DMS53 treated with DMSO at 0.1 percent for 48 hours (cell line): ENCODE measurements around the gene HSPB6.
"Not testable (repeated sequence)": the region's sequence is repeated elsewhere in the genome, so short reads cannot be mapped to it uniquely, and the experiment has no call there.

Source experiments
- DNase-seq: peaks from one replicate; lab custom pipeline; 2025; ENCODE audit not compliant: unreplicated experiment; lab: John Stamatoyannopoulos, UW

The HSPB6 gene

DNA sequence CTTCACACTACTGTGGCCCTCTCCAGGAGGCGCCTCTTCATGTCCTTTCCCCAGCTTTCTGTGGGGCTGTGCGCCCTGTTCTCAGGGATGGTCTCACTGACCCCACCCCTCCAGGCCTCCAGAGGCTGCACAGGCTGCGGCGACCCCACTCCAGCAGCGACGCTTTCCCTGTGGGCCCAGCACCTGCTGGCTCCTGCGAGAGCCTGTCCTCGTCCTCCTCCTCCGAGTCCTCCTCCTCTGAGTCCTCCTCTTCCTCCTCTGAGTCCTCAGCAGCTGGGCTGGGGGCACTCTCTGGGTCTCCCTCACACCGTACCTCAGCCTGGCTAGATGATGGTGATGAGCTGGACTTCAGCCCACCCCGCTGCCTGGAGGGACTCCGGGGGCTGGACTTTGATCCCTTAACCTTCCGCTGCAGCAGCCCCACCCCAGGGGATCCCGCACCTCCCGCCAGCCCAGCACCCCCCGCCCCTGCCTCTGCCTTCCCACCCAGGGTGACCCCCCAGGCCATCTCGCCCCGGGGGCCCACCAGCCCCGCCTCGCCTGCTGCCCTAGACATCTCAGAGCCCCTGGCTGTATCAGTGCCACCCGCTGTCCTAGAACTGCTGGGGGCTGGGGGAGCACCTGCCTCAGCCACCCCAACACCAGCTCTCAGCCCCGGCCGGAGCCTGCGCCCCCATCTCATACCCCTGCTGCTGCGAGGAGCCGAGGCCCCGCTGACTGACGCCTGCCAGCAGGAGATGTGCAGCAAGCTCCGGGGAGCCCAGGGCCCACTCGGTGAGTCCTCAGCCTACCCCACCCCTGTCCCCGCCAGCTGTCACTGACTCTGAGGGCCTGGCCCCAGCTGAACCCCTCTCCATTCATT is 29.7 kb upstream of the HSPB6 start:
- no peak for DNase-seq

DNA sequence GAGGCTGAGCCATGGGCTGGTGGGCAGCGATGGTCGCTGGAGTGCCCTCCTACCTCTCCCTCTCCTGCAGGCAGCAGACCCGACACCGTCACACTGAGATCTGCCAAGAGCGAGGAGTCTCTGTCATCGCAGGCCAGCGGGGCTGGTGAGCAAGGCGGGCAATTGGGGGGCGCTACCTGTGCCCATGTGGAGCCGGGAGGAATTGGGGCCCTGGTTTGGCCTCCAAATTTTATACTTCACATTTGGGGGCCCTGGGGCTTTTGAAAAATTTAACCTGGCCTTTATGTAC is 28.5 kb upstream of the HSPB6 start:
- no peak for DNase-seq

DNA sequence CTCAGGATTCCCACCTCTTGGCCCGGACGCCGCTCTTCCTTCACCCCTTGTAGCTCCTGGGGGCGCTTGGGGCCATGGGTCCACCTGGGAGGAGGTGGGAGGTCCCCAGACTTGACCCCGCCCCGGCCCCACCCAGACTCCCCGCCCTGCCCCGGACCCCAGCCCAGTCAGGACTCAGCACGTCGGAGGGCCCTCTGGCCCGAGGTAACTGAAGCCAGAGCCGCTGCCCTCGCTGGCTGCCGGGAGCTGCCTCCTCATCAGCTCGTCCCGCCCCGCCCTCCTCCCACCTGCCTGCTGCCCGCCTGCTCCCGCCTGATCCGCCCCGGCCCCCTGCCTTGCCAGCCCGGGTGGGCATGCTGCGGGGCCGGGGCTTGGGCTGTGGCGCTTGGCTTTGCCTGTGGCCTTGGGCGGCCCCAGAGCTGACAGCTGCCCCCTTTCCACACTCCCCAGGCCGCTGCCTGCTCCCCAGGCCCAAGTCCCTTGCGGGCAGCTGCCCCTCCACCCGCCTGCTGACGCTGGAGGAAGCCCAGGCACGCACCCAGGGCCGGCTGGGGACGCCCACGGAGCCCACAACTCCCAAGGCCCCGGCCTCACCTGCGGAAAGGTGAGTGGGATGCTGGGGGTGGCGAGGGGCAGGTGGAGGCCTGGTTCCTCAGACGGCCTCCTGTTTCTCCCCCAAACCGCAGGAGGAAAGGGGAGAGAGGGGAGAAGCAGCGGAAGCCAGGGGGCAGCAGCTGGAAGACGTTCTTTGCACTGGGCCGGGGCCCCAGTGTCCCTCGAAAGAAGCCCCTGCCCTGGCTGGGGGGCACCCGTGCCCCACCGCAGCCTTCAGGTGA is 27.9 kb upstream of the HSPB6 start:
- DNase-seq, result no peak

DNA sequence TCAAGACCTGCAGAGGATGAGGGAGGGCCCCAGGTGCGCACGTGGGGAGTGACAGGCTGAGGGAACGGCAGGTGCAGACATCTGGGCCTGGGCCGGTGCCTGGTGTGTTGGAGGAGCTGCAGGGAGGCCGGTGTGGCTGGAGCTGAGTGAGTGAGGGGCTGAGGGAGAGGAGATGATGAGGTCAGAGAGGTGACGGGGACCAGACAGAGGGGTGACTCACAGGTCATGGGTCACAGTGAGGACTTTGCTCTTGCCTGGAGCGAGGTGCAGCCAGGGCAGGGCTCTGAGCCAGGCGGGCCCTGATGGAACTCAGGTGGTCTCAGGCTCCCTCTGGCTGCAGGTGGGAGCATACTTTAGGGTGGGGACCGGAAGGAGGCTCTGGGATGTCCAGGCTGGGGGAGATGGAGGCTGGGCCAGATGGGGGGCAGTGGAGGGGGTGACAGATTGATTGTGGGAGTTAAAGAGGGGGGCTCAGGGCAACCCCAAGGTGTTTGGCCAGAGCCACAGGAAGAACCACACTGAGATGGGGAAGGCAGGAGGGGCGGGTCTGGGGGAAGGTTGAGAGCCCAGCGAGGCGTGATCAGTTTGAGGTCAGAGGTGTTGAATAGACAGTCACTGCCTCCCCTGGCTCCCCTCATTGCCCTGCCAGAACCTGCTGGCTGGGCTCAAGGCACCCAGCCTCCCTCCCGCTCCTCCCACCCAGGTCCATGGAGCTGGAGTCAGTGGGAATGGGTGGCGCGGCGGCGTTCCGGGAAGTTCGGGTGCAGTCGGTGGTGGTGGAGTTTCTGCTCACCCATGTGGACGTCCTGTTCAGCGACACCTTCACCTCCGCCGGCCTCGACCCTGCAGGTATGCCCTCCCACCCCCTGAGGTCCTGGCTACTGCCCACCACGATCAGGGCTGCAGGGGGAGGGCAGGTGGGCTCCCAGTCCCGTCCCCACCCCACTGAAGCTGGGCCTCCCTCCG is 26.9 kb upstream of the HSPB6 start:
- no peak for DNase-seq

DNA sequence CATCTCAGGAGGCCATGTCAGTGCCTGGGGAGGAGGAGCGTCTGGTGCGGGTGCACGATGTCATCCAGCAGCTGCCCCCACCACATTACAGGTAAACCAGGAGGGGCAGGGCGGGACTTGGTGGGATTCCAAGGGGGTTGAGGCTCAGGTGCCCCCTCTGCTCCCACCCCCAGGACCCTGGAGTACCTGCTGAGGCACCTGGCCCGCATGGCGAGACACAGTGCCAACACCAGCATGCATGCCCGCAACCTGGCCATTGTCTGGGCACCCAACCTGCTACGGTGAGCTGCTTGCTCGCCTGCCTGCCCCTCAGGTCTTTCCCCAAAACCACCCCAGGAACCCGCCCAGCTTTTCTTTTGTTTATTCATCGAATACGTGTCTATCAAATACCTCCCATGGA is 25.8 kb upstream of the HSPB6 start:
- no peak for DNase-seq

DNA sequence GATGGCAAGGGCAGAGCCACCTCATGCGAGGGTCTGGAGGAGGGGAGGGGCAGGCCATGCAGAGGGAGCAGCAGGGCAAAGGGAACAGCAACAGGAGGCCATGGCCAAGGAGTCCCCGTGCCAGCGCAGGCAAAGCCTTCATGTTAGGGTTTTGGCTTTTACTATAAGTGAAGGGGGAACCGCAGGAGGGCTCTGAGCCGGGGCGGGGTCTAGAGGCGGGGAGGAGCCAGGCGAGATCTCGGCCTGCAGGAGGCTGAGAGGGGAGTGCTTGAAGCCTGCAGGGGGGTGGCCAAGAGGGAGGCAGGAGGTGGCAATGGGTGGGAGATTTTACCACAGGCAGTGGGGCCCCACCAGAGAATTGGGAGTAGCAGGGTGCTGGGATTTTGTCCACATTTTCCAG is 24.8 kb upstream of the HSPB6 start:
- no peak for DNase-seq

DNA sequence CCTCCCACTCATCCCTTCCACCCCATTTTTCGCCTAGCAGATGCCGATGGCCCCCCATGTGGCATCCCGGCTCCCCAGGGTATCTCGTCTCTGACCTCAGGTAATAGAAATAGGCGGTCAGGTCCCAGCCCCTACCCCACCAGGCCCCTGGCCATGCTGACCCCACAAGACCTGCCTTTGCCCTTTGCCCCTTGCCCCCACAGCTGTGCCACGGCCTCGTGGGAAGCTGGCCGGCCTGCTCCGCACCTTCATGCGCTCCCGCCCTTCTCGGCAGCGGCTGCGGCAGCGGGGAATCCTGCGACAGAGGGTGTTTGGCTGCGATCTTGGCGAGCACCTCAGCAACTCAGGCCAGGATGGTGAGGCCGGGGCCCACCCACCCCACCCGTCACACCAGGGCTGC is 23.9 kb upstream of the HSPB6 start:
- DNase-seq, result no peak

DNA sequence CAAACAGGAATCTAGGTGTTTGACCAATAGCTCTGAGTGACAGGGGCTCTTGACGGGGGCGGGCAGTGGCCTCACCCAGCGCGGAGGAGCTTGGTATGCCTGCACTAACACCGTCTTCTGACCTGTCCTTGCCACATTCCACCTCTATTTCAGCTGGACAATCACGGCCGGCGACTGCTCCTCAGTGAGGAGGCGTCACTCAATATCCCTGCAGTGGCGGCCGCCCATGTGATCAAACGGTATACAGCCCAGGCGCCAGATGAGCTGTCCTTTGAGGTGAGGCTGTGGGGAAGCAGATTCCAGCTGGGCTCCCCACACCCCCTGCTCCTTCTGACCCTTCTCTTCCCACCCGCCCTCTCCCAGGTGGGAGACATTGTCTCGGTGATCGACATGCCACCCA is 23.2 kb upstream of the HSPB6 start:
- DNase-seq, result no peak

DNA sequence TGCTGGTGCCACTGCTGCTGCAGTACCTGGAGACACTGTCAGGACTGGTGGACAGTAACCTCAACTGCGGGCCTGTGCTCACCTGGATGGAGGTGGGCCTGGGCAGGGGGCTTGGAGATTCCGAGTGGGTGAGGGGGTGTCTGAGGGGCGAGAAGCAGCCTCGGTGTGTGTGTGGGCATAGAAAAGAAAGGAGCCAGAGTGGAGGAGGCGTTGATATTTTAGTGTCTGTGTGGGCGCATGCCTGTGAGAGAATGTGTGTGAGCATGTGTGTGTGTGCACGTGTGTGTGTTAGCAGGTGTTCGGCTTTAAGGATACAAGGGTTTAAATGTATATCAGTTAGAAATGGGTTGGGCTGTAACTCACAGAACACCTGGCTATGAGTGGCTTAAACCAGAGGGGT is 22.2 kb upstream of the HSPB6 start:
- DNase-seq, result no peak

DNA sequence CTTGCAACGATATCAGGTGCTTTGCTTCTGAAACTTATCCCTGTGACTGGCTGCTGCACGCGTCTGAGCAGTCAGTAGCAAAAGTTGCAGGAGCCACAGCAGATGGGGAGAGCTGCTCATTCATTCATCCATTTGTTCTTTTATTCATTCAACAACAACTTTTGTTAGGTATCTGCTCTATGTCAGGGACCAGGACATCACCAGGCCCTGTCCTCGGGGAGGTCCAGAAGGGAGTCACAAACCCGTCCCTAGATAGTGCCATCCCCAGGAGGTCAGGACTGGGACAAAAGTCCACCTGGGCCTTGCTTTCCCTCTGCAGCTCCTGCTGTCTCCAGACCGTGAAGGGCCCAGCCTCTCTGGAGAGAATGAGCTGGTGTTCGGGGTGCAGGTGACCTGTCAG is 21.1 kb upstream of the HSPB6 start:
- DNase-seq, result no peak

DNA sequence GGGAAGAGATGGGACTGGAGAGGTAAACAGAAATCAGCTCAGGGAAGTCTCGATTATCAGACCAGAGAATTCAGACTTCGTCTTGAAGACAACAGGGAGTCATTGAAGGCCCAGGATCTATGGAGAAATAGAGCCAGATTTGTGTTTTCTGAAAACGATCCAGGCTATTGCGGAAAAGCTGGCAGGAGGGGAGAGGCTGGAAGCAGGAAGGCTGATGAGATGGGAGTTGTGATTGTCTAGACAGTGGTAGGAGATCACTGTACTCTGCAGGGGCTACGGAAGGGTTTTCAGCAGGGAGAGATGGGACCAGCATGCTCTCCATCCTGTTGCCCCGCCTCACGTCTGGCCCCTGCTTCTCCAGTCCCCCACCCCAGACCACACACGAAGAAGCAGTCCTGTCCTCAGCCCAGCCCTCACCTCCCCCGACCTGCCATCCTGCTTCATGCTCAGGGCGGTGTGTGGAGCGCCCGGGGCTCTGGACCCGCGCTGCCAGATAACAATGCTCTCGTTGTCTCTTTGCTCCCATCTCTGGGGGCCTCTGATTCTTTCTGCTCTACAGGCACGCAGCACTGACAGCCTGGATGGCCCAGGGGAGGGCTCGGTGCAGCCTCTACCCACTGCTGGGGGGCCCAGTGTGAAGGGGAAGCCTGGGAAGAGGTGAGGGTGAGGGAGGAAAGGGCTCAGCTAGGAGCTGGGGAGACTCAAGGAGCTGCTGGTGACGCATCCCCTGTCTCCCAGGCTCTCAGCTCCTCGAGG is 20.4 kb upstream of the HSPB6 start:
- no peak for DNase-seq

DNA sequence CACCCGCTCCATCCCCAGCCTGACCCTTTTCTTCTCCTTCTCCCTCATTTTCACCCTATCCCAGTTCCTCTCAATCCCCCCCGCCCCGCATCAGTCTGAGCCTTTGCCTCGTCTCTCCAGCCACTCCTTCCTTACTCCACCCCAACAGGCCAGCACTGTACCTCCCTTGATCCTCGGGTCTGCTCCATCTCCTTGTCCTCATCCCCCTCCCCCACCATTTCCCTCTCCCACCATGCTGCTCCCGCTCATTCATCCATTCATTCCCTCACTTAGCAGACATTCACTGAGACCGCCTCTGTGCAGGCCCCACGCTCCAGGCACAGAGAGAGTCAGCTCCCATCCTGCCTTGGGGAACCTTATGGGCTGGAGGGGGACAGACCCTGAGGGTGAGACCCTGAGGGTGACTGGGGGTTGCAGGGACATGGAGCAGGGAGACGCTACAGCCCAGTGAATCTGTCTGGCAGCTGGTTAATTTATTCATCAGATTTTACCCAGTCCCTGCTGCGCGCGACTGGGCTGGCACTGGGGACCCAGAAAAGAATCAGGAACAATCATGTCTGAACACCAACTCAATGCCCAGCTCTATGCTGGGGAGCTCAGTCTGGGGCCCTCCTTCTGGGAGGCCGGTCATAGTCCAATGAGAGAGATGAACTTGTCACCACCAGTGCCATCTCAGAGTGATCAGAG is 19.4 kb upstream of the HSPB6 start:
- no peak for DNase-seq

DNA sequence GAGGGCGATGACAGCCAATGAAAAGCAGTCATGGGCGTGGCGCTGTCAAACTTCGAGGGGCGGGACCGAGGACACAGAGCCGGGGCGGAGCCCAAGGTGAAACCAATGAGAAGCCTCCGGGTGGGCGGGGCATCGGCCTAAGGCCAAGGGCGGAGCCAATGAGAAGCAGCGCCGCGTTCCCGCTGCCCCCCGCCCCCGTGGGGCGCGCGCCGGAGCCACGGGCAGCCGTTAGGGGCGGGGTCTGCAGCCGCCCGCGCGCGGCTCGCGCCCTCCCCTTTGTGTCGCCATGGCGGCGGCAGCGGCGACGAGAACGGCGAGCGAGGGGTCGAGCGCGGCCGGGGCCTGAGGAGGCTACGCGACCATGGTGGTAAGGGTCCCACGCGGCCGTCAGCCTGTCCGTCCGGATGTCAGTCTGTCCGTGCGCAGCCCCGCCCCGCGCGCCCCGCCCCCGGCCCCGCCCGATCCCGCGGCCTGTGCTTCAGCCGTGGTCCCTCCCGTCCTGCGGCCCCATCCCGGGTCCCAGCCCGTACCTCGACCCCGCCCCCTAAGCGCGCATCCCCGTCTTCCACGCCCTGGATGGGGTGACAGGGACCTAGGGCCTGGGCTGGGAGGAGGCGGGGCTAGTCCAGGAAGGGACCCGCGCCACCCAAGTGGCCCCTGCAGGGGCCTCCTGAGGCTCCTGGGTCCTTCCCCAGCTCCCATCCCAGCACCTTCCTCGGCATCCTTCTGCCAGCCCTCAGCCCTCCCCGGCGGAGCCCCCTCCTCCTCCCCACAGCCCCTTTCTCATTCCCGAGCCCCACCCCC is 18.7 kb upstream of the HSPB6 start, which contains the start of gene ARHGAP33:
Gene ARHGAP33, plus strand, starts transcription at position 267 of the 804 bp plus-strand sequence. Its CDS starts 95 bp downstream, at position 362.
- peak; percentile 98 for DNase-seq

DNA sequence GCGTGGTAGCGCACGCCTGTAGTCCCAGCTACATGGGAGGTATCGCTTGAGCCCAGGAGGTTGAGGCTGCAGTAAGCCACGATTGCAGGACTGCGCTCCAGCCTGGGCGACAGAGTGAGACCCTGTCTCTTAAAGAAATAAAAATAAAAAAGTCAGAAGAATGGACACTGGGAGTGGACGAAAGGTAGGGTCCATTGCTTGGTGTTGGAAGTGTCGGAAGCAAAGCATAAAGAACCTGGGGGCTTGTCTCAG is 18.1 kb upstream of the HSPB6 start:
- no peak for DNase-seq

DNA sequence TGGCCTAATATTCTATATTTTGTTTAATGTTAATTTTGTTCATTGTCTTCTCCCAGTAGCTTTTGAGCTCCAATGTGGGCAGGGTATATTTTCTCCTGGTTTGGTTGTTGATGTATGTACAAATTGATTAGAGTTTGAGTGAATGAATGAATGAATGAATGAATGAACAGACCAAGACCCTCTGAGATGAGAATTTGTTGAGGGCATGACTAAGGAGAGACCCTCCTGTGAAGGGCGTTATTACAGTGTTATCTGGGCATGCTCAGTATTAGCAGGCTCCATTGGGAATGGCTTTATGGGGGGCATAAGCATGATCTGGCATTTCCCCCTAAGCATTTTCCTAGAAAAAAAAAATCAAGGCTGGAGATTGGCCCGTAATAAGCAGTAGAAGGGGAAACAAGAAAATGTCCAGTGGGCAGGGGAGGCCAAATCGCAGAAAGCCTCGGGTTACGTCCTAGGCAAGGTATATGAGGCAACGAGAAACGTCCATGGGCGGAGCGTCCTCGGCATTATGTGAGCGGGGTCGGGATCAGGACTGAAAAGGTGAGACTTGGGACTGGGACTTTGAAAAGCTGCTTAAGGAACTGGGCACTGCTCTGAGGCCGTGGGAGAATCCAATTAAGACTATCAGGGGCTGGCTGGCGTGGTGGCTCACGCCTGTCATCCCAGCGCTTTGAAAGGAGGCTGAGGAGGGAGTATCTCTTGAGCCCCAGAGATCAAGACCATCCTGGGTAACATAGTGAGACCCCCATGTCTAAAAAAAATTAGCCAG is 17.6 kb upstream of the HSPB6 start:
- DNase-seq, result peak; percentile 35

DNA sequence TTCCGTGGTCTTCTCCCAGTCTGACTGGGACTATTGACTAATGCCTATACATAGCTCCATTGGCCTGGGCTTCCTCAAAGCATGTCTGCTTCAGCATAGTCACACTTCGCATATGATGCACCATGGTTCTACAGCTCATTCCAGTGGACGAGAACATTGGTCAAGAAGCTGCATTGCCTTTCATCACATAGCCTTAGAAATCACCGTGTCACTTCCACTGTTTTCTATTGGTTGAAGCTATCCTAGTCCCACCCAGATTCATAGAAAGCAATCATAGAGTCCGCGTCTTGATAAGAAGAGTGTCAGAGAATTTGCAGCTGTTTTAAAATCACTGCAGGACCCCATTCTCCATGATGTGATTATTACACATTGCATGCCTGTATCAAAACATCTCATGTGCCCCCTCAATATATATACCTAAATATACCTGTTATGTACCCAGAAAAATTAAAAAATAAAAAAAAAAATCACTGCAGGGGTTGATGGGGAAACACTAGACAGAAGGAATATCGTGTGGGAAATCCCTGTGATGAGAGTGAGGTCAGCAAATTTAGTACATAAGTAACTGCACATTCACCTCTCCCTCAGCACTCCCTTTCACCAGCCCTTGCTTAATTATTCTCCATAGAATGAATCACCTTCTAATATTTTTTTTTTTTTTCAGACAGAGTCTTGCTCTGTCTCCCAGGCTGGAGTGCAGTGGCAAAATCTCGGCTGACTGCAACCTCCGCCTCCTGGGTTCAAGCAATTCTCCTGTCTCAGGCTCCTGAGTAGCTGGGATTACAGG is 16.4 kb upstream of the HSPB6 start:
- no peak for DNase-seq

DNA sequence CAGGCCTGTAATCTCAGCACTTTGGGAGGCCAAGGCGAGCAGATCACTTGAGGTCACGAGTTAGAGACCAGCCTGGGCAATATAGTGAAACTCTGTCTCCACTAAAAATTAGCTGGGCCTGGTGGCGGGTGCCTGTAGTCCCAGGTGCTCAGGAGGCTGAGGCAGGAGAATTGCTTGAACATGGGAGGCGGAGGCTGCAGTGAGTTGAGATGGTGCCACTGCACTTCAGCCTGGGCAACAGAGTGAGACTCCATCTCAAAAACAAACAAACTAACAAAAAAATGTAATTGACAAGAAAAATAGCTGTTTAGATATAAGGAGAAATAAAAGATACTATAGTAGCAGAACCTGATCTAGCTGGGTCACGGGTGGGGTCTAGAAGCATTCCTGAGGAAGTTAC is 15.5 kb upstream of the HSPB6 start:
- not testable (repeated sequence) for DNase-seq

DNA sequence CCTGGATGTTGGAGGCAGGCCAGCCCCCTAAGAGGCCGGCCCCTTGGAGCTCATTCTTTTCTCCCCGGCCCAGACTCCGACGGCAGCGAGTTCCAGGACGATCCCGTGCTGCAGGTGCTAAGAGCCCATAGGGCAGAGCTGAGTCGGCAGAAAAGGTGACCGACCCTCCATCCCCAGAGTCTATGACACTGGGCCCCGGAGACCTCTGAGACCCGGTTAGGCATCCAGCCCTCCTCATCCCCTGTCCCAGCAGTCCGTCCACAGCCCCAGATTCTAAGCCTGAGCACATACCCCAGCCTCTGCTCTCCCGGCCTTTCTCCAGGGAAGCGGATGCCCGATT is 11.2 kb upstream of the HSPB6 start:
- no peak for DNase-seq
